ENCODE results near the gene COPS9.

Gene COPS9

GRCh38 chr2:240137596-240138253 lies 1.6 kb upstream of the COPS9 start:
- TF ChIP-seq CTCF (IDR thresholded peaks at IDR 0.05; ENCODE audit: low read depth, low read length, missing control alignments), result no peak
- H3K4me3 ChIP-seq (ENCODE audit: low read depth, low read length), result no peak overlapping the region
- in situ Hi-C loops (cut with HindIII; ENCODE audit: low sequenced_read_pairs), result no loop called here
- no peak for DNase-seq (ENCODE audit: low read depth)

GRCh38 chr2:240136671-240137292 lies 677 bp upstream of the COPS9 start:
- in situ Hi-C loops (cut with HindIII; ENCODE audit: low sequenced_read_pairs), result no loop called here
- no peak for DNase-seq (ENCODE audit: low read depth)
- H3K4me3 ChIP-seq (ENCODE audit: low read depth, low read length), result peak overlapping the region; percentile 94
- no peak for TF ChIP-seq CTCF (IDR thresholded peaks at IDR 0.05; ENCODE audit: low read depth, low read length, missing control alignments)

GRCh38 chr2:240135706-240136012 lies 446 bp downstream of the COPS9 start:
- TF ChIP-seq CTCF (IDR thresholded peaks at IDR 0.05; ENCODE audit: low read depth, low read length, missing control alignments), result no peak
- DNase-seq (ENCODE audit: low read depth), result no peak
- in situ Hi-C loops (cut with HindIII; ENCODE audit: low sequenced_read_pairs), result no loop called here
- H3K4me3 ChIP-seq (ENCODE audit: low read depth, low read length), result peak overlapping the region; percentile 94

GRCh38 chr2:240134956-240135520 lies 1.1 kb downstream of the COPS9 start:
- peak overlapping the region; percentile 94 for H3K4me3 ChIP-seq (ENCODE audit: low read depth, low read length)
- no peak for TF ChIP-seq CTCF (IDR thresholded peaks at IDR 0.05; ENCODE audit: low read depth, low read length, missing control alignments)
- in situ Hi-C loops (cut with HindIII; ENCODE audit: low sequenced_read_pairs), result no loop called here
- no peak for DNase-seq (ENCODE audit: low read depth)

- no peak for DNase-seq (ENCODE audit: low read depth)
- in situ Hi-C loops (cut with HindIII; ENCODE audit: low sequenced_read_pairs), result no loop called here
- TF ChIP-seq CTCF (IDR thresholded peaks at IDR 0.05; ENCODE audit: low read depth, low read length, missing control alignments), result no peak
- H3K4me3 ChIP-seq (ENCODE audit: low read depth, low read length), result no peak overlapping the region
Measured at GRCh38 chr2:240134466-240134865, 1.6 kb downstream of the COPS9 start.

- DNase-seq (ENCODE audit: low read depth), result no peak
- no peak overlapping the region for H3K4me3 ChIP-seq (ENCODE audit: low read depth, low read length)
- no peak for TF ChIP-seq CTCF (IDR thresholded peaks at IDR 0.05; ENCODE audit: low read depth, low read length, missing control alignments)
- in situ Hi-C loops (cut with HindIII; ENCODE audit: low sequenced_read_pairs), result no loop called here
Measured at GRCh38 chr2:240133401-240133800, 2.7 kb downstream of the COPS9 start.
